CD4-positive, alpha-beta T cell treated with Interleukin-6 at 100 ng/mL for 8 hours (primary cell): ENCODE data around the gene WDHD1.
A peak's percentile ranks its signal among the peaks of the same experiment; 100 is the strongest.
"Not testable (repeated sequence)": the region's sequence is repeated elsewhere in the genome, so short reads cannot be mapped to it uniquely, and the experiment has no call there.

ENCODE experiments used
- DNase-seq: peaks from one replicate; pipeline ENCODE4 v3.0.0-alpha.2; 2020; ENCODE audit warnings: mixed read lengths, low spot score

The WDHD1 gene

GRCh38 chr14:55026793-55027561 is at the start of gene WDHD1, which contains the start of gene SOCS4:
Gene WDHD1 (minus strand): TSS chr14:55027099. CDS start chr14:55026787, 312 bp downstream.
Gene SOCS4 (plus strand): TSS chr14:55027236. CDS start chr14:55043042, 15,806 bp downstream.
- DNase-seq: peak; percentile 94

- DNase-seq: no peak
Observed at GRCh38 chr14:55075628-55076175, 48.8 kb upstream of the WDHD1 start.

GRCh38 chr14:55074662-55075061 is 47.8 kb upstream of the WDHD1 start:
- no peak for DNase-seq

- DNase-seq: no peak
Observed at GRCh38 chr14:55073856-55074255, 47.0 kb upstream of the WDHD1 start.

GRCh38 chr14:55071870-55072640 is 45.2 kb upstream of the WDHD1 start:
- peak; percentile 20 for DNase-seq

GRCh38 chr14:55070981-55071411 is 44.1 kb upstream of the WDHD1 start:
- DNase-seq: no peak

GRCh38 chr14:55066223-55066622 is 39.3 kb upstream of the WDHD1 start:
- no peak for DNase-seq

GRCh38 chr14:55065411-55065810 is 38.5 kb upstream of the WDHD1 start:
- DNase-seq: no peak

GRCh38 chr14:55064896-55065295 is 38.0 kb upstream of the WDHD1 start:
- not testable (repeated sequence) for DNase-seq

- no peak for DNase-seq
Observed at GRCh38 chr14:55062517-55063351, 35.8 kb upstream of the WDHD1 start.

GRCh38 chr14:55059333-55059732 is 32.4 kb upstream of the WDHD1 start:
- DNase-seq: no peak

GRCh38 chr14:55057919-55058318 is 31.0 kb upstream of the WDHD1 start:
- DNase-seq: no peak

GRCh38 chr14:55054098-55054497 is 27.2 kb upstream of the WDHD1 start:
- no peak for DNase-seq

- no peak for DNase-seq
Observed at GRCh38 chr14:55053500-55053899, 26.6 kb upstream of the WDHD1 start.

- DNase-seq: no peak
Observed at GRCh38 chr14:55053018-55053417, 26.1 kb upstream of the WDHD1 start.

GRCh38 chr14:55052269-55052930 is 25.5 kb upstream of the WDHD1 start:
- no peak for DNase-seq

- peak; percentile 87 for DNase-seq
Observed at GRCh38 chr14:55051423-55052268, 24.7 kb upstream of the WDHD1 start, which contains the start of gene MAPK1IP1L. Gene MAPK1IP1L (plus strand): TSS chr14:55051647. CDS start chr14:55061684, 10,037 bp downstream.

GRCh38 chr14:55051165-55051422 is 24.2 kb upstream of the WDHD1 start:
- DNase-seq: no peak

- no peak for DNase-seq
Observed at GRCh38 chr14:55048900-55049436, 22.1 kb upstream of the WDHD1 start.
